K562 (cell line): ENCODE data around the gene MOAP1. TPM values are rescaled to one million over a fixed set of nuclear protein-coding genes. Genes with fewer than 3 reads are reported as not detected.

Experiments used
- ATF7 ChIP-seq: fragments of 450-650 bp; IDR thresholded peaks from 2 replicates; pipeline ENCODE4 v1.7.1; 2014; ENCODE audit warnings: mild to moderate bottlenecking, moderate library complexity
- BCL6 ChIP-seq: fragments of 250-450 bp; sonication (Bioruptor Pico); IDR thresholded peaks from 2 replicates; pipeline ENCODE4 v1.4.0; 2020
- EP400 ChIP-seq: fragments of 450-650 bp; IDR thresholded peaks from 2 replicates; pipeline ENCODE4 v1.6.1; 2017; ENCODE audit warnings: antibody characterized with exemption, mild to moderate bottlenecking, moderate library complexity
- GTF2E2 ChIP-seq: fragments of 200-800 bp; sonication (Bioruptor generic); IDR thresholded peaks from 2 replicates; pipeline ENCODE4 v1.6.1; 2016; ENCODE audit warnings: missing genetic modification characterization, missing compliant biosample characterization
- HNRNPH1 ChIP-seq: fragments of 200-400 bp; formaldehyde crosslinking; optimal IDR thresholded peaks from 2 replicates; pipeline ENCODE3; 2017; ENCODE audit warnings: low read depth, mild to moderate bottlenecking, low read length, moderate library complexity
- NEUROD1 ChIP-seq: fragments of 150-350 bp; IDR thresholded peaks from 2 replicates; pipeline ENCODE4 v1.6.1; 2014; ENCODE audit warnings: borderline replicate concordance, low read length, low read depth; ENCODE audit not compliant: partially characterized antibody
- NR2C2 ChIP-seq, 2 experiments: fragments of 200-800 bp in 1 of 2; sonication (Bioruptor generic) in 1 of 2; sonication (generic) in 1 of 2; formaldehyde crosslinking in 1 of 2; IDR thresholded peaks; 2 replicates each; pipeline versions ENCODE4 v1.6.1 to v1.8.0; 2016 to 2022; ENCODE audit warnings: mild to moderate bottlenecking in 1 of 2, missing compliant biosample characterization in 1 of 2, missing genetic modification characterization in 1 of 2, missing genetic modification reagents in 1 of 2
- POLR2AphosphoS5 ChIP-seq: IDR thresholded peaks from 2 replicates; pipeline ENCODE4 v1.6.1; 2011; ENCODE audit warnings: mild to moderate bottlenecking, low read depth, low read length, moderate library complexity; ENCODE audit not compliant: control insufficient read depth, insufficient read depth
- RBM17 ChIP-seq: fragments of 200-400 bp; formaldehyde crosslinking; IDR thresholded peaks from 2 replicates; pipeline ENCODE4 v1.6.1; 2017; ENCODE audit warnings: low read depth, mild to moderate bottlenecking, low read length, borderline replicate concordance
- SMAD4 ChIP-seq: fragments of 250-450 bp; sonication (Bioruptor Pico); conservative IDR thresholded peaks from 2 replicates; pipeline ENCODE4 v1.8.0; 2021; ENCODE audit warnings: inconsistent platforms, mild to moderate bottlenecking, moderate library complexity
- TAF15 ChIP-seq: fragments of 200-400 bp; formaldehyde crosslinking; IDR thresholded peaks from 2 replicates; pipeline ENCODE4 v1.6.1; 2017; ENCODE audit warnings: mild to moderate bottlenecking, low read depth, low read length, moderate library complexity
- ZNF140 ChIP-seq: fragments of 250-450 bp; sonication (Bioruptor Pico); IDR thresholded peaks from 2 replicates; pipeline ENCODE4 v1.8.0; 2021; ENCODE audit warnings: moderate library complexity, mild to moderate bottlenecking, inconsistent platforms
- polyA plus RNA-seq, 8 experiments: library from polyadenylated mRNA; depleted of rRNA in 4 of 8; stranded (reverse) in 5 of 8; unstranded in 3 of 8; fragments of >200 nt; fragmentation: Nextera tagmentation in 2 of 8; fragmentation: Illumina TruSeq in 1 of 8; extraction: Ambion mirVana in 2 of 8; extraction: Trizol in 1 of 8; gene quantifications; 2 replicates each; pipeline versions ENCODE4 v1.2.1 to v1.2.3, GENCODE V29; 2011 to 2014; ENCODE audit warnings: inconsistent platforms in 1 of 8, missing spikeins in 1 of 8
- total RNA-seq, 7 experiments: library from RNA; depleted of rRNA in 6 of 7; stranded (reverse); fragments of >200 nt in 6 of 7; fragmentation: Illumina TruSeq in 2 of 7; extraction: Trizol in 2 of 7; gene quantifications; 2 replicates each; pipeline versions ENCODE4 v1.2.1 to v1.2.3, GENCODE V29; 2011 to 2021; ENCODE audit warnings: low replicate concordance in 1 of 7
- TF ChIP-seq, protein P1 (sequence below): fragments of 250-450 bp; sonication (Bioruptor Pico); IDR thresholded peaks from 2 replicates; pipeline ENCODE4 v1.5.0; 2021
- TF ChIP-seq, protein P2 (sequence below), 2 experiments: fragments of 450-650 bp; IDR thresholded peaks; 2 replicates each; pipeline ENCODE4 v1.6.1; 2016; ENCODE audit warnings: mild to moderate bottlenecking in 2 of 2, borderline replicate concordance in 1 of 2, low read depth in 1 of 2, moderate library complexity in 1 of 2
- TF ChIP-seq, protein P3 (sequence below): fragments of 200-800 bp; sonication (Bioruptor generic); IDR thresholded peaks from 2 replicates; pipeline ENCODE4 v1.6.1; 2017; ENCODE audit warnings: missing genetic modification characterization, missing compliant biosample characterization
- TF ChIP-seq, protein P4 (sequence below): fragments of 450-650 bp; formaldehyde crosslinking; IDR thresholded peaks from 2 replicates; pipeline ENCODE4 v1.4.0; 2022; ENCODE audit warnings: mild to moderate bottlenecking, moderate library complexity

Gene MOAP1
- total and polyA plus RNA-seq, 9 of the 15 experiments (the other 6 are each of a cell fraction or from before 2014, with no cell fraction given) = 1.5 to 14.4 (median 6.0) TPM

DNA sequence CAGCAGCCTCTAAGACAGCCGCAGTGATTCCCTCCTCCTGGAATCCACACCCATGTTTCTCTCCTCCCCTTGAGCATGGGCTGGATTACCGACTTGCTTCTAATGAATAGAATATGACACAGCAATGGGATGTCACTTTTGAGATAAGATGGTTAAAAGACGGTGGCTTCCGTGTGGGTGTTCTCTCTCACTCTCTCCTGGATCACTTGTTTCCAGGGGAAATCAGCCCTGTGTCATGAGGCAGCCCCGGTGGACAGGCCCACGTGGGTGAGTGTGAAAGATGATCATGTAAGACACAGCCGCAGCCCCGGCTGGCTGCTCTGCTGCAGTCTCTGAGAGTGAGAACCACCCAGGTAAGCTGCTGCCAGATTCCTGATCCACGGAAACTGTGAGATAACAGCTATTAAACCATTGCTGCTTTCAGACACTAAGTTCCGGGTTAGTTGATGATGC, 10.7 kb downstream of the MOAP1 start (continued):
- TF ChIP-seq, protein P1, sequence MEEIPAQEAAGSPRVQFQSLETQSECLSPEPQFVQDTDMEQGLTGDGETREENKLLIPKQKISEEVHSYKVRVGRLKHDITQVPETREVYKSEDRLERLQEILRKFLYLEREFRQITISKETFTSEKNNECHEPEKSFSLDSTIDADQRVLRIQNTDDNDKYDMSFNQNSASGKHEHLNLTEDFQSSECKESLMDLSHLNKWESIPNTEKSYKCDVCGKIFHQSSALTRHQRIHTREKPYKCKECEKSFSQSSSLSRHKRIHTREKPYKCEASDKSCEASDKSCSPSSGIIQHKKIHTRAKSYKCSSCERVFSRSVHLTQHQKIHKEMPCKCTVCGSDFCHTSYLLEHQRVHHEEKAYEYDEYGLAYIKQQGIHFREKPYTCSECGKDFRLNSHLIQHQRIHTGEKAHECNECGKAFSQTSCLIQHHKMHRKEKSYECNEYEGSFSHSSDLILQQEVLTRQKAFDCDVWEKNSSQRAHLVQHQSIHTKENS (CRISPR knock-in tag) = no peak
- TF ChIP-seq EP400 = no peak
- TF ChIP-seq, protein P2, sequence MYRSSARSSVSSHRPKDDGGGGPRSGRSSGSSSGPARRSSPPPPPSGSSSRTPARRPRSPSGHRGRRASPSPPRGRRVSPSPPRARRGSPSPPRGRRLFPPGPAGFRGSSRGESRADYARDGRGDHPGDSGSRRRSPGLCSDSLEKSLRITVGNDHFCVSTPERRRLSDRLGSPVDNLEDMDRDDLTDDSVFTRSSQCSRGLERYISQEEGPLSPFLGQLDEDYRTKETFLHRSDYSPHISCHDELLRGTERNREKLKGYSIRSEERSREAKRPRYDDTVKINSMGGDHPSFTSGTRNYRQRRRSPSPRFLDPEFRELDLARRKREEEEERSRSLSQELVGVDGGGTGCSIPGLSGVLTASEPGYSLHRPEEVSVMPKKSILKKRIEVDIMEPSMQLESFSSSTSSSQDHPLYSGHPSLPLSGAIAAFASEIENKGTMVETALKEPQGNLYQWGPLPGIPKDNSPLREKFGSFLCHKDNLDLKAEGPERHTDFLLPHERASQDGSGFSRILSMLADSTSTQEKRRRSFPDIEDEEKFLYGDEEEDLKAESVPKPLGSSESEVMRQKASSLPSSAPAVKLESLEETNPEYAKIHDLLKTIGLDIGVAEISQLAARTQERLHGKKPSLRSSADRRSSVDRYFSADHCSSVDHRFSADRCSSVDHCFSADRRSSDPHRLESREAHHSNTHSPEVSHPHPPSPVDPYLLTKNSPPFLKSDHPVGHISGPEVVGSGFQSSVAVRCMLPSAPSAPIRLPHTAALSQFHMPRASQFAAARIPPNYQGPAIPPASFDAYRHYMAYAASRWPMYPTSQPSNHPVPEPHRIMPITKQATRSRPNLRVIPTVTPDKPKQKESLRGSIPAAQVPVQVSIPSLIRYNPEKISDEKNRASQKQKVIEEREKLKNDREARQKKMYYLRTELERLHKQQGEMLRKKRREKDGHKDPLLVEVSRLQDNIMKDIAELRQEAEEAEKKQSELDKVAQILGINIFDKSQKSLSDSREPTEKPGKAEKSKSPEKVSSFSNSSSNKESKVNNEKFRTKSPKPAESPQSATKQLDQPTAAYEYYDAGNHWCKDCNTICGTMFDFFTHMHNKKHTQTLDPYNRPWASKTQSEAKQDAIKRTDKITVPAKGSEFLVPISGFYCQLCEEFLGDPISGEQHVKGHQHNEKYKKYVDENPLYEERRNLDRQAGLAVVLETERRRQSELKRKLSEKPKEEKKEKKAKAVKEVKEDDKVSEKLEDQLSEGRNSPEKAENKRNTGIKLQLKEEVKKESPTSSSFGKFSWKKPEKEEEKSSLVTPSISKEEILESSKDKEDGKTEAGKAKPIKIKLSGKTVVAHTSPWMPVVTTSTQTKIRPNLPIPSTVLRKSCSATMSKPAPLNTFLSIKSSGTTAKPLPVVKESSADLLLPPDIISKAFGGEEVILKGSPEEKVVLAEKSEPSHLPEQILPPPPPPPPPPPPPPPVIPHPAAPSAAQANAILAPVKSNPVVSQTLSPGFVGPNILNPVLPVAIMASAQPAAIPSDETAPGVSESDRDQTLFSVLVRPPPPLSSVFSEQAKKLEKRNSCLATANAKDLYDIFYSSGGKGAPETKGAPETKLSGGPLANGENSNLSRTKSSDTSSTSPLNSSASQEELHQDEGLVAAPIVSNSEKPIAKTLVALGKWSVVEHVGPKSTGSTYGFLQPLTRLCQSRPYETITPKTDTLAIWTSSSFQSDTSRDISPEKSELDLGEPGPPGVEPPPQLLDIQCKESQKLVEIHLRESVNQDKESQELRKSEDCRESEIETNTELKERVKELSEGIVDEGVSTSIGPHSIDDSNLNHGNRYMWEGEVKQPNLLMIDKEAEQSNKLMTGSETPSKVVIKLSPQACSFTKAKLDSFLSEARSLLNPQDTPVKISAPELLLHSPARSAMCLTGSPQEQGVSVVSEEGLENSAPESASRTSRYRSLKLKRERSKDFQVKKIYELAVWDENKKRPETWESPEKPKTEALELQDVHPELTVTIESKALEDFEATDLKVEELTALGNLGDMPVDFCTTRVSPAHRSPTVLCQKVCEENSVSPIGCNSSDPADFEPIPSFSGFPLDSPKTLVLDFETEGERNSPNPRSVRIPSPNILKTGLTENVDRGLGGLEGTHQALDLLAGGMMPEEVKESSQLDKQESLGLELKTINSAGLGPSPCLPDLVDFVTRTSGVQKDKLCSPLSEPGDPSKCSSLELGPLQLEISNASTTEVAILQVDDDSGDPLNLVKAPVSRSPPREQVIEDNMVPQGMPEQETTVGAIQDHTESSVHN (IDR thresholded peaks at IDR 0.05; ENCODE audit: borderline replicate concordance in 1 of 2, low read depth in 1 of 2) = no peak
- TF ChIP-seq SMAD4 (CRISPR knock-in tag) = no peak
- TF ChIP-seq ZNF140 (CRISPR knock-in tag) = no peak
- no peak for TF ChIP-seq POLR2AphosphoS5
- no peak for TF ChIP-seq TAF15
- no peak for TF ChIP-seq NR2C2 (CRISPR knock-in tag; IDR thresholded peaks at IDR 0.05)
- TF ChIP-seq NR2C2 (tag; IDR thresholded peaks at IDR 0.05) = no peak
- TF ChIP-seq HNRNPH1 = no peak
- TF ChIP-seq, protein P3, sequence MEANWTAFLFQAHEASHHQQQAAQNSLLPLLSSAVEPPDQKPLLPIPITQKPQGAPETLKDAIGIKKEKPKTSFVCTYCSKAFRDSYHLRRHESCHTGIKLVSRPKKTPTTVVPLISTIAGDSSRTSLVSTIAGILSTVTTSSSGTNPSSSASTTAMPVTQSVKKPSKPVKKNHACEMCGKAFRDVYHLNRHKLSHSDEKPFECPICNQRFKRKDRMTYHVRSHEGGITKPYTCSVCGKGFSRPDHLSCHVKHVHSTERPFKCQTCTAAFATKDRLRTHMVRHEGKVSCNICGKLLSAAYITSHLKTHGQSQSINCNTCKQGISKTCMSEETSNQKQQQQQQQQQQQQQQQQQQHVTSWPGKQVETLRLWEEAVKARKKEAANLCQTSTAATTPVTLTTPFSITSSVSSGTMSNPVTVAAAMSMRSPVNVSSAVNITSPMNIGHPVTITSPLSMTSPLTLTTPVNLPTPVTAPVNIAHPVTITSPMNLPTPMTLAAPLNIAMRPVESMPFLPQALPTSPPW = no peak
- peak; percentile 43; the same call in 1 of the 2 replicates for TF ChIP-seq ATF7
- TF ChIP-seq GTF2E2 (tag) = no peak
- TF ChIP-seq, protein P4, sequence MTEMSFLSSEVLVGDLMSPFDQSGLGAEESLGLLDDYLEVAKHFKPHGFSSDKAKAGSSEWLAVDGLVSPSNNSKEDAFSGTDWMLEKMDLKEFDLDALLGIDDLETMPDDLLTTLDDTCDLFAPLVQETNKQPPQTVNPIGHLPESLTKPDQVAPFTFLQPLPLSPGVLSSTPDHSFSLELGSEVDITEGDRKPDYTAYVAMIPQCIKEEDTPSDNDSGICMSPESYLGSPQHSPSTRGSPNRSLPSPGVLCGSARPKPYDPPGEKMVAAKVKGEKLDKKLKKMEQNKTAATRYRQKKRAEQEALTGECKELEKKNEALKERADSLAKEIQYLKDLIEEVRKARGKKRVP (CRISPR knock-in tag) = no peak
- TF ChIP-seq BCL6 = no peak
- no peak for TF ChIP-seq RBM17
- no peak for TF ChIP-seq NEUROD1
